A549 (cell line): ENCODE data around the gene CLIP1. TPM values are rescaled to one million over a fixed set of nuclear protein-coding genes. Genes with fewer than 3 reads are reported as not detected.
A peak's percentile ranks its signal among the peaks of the same experiment; 100 is the strongest.

Experiments
- ATAC-seq, 2 experiments: fragments of 200-7000 bp in 1 of 2; fragments of >200 bp in 1 of 2; cut with Nextera tagmentation in 1 of 2; cut with Tn5 transposase in 1 of 2; 3 replicates each; pipeline versions ENCODE4 v1.8.0 to v1.9.1; 2018 to 2020; ENCODE audit warnings: mild to moderate bottlenecking in 1 of 2, moderate library complexity in 1 of 2
- CTCF ChIA-PET: fragments of 300-600 bp; sonication (Branson Sonifier 250); formaldehyde crosslinking; extraction: SDS; loops from one replicate; lab custom pipeline; 2021; ENCODE audit warnings: antibody characterized with exemption, inconsistent platforms; lab: Yijun Ruan, JAX
- POLR2A ChIA-PET: fragments of 350-600 bp; formaldehyde crosslinking; extraction: SDS; loops from one replicate; lab custom pipeline; 2021; ENCODE audit warnings: antibody characterized with exemption, inconsistent platforms; lab: Yijun Ruan, JAX
- DNase-seq, 2 experiments: peaks; one replicate each; pipeline versions ENCODE4 v3.0.0 to v3.0.0-alpha.2; 2011 to 2016; ENCODE audit warnings: low read depth in 1 of 2, low spot score in 1 of 2
- FAIRE-seq: peaks from 2 replicates; lab custom pipeline; 2011; peaks lifted over from hg19 to GRCh38; lab: Jason Lieb, UNC
- H3K27ac ChIP-seq, 2 experiments: fragments of >200 bp; sonication (Bioruptor Twin); formaldehyde crosslinking; 3 replicates each; pipeline ENCODE4 v1.5.1; 2016 to 2017
- H3K4me1 ChIP-seq: fragments of >200 bp; sonication (Bioruptor Twin); formaldehyde crosslinking; 3 replicates; pipeline ENCODE4 v1.6.1; 2016
- H3K4me2 ChIP-seq: fragments of >200 bp; sonication (Bioruptor Twin); formaldehyde crosslinking; 3 replicates; pipeline ENCODE4 v1.6.1; 2016
- H3K4me3 ChIP-seq: fragments of >200 bp; sonication (Bioruptor Twin); formaldehyde crosslinking; 3 replicates; pipeline ENCODE4 v1.5.1; 2016
- H3K9me3 ChIP-seq: fragments of >200 bp; sonication (Bioruptor Twin); formaldehyde crosslinking; 3 replicates; pipeline ENCODE4 v1.6.1; 2016
- EHF ChIP-seq: fragments of 250-450 bp; sonication (Bioruptor Pico); IDR thresholded peaks from 2 replicates; pipeline ENCODE4 v1.5.0; 2020; ENCODE audit warnings: mild to moderate bottlenecking
- EHMT2 ChIP-seq: fragments of 200-600 bp; sonication (generic); IDR thresholded peaks from 2 replicates; pipeline ENCODE4 v1.6.1; 2016; ENCODE audit warnings: antibody characterized with exemption, low read depth, mild to moderate bottlenecking, moderate library complexity
- ESRRA ChIP-seq: fragments of 150-350 bp; IDR thresholded peaks from 2 replicates; pipeline ENCODE4 v1.6.1; 2014; ENCODE audit warnings: mild to moderate bottlenecking, low read length, borderline replicate concordance
- FOXS1 ChIP-seq: fragments of 250-450 bp; sonication (Bioruptor Pico); IDR thresholded peaks from 2 replicates; pipeline ENCODE4 v1.5.0; 2020; ENCODE audit warnings: mild to moderate bottlenecking, moderate library complexity
- GATA3 ChIP-seq: IDR thresholded peaks from 2 replicates; pipeline ENCODE4 v1.6.1; 2012; ENCODE audit warnings: borderline replicate concordance
- HDAC2 ChIP-seq: fragments of 200-600 bp; sonication (generic); IDR thresholded peaks from 2 replicates; pipeline ENCODE4 v1.6.1; 2016
- HEYL ChIP-seq: fragments of 250-450 bp; sonication (Bioruptor Pico); IDR thresholded peaks from 2 replicates; pipeline ENCODE4 v1.8.0; 2021; ENCODE audit warnings: mild to moderate bottlenecking, moderate library complexity
- JUN ChIP-seq, 2 experiments: fragments of >200 bp; sonication (Bioruptor Twin); formaldehyde crosslinking; IDR thresholded peaks; 2 replicates in 1 of 2; 3 replicates in 1 of 2; pipeline ENCODE4 v1.6.1; 2016 to 2017
- NPAS2 ChIP-seq: fragments of 250-450 bp; sonication (Bioruptor Pico); IDR thresholded peaks from 2 replicates; pipeline ENCODE4 v1.8.0; 2022; ENCODE audit warnings: mild to moderate bottlenecking, moderate library complexity, borderline replicate concordance
- NR3C1 ChIP-seq: fragments of >200 bp; sonication (Bioruptor Twin); formaldehyde crosslinking; IDR thresholded peaks from 3 replicates; pipeline ENCODE4 v1.6.1; 2017
- PHF8 ChIP-seq: fragments of 200-600 bp; sonication (generic); IDR thresholded peaks from 2 replicates; pipeline ENCODE4 v1.6.1; 2016; ENCODE audit warnings: low read depth, mild to moderate bottlenecking, antibody characterized with exemption, moderate library complexity, borderline replicate concordance
- POLR2AphosphoS2 ChIP-seq: conservative IDR thresholded peaks from 2 replicates; pipeline ENCODE4 v1.6.1; 2012; ENCODE audit warnings: low read length, improper control_type of control experiment, inconsistent platforms
- RARB ChIP-seq: fragments of 250-450 bp; sonication (Bioruptor Pico); IDR thresholded peaks from 2 replicates; pipeline ENCODE4 v1.8.0; 2021; ENCODE audit warnings: mild to moderate bottlenecking, moderate library complexity
- RFX5 ChIP-seq: fragments of 450-650 bp; IDR thresholded peaks from 2 replicates; pipeline ENCODE4 v1.7.1; 2014; ENCODE audit warnings: antibody characterized with exemption, mild to moderate bottlenecking, moderate library complexity
- SMC3 ChIP-seq: fragments of >200 bp; sonication (Bioruptor Twin); formaldehyde crosslinking; IDR thresholded peaks from 3 replicates; pipeline ENCODE4 v1.6.1; 2018; ENCODE audit warnings: inconsistent platforms
- ZC3H11A ChIP-seq: fragments of 450-650 bp; IDR thresholded peaks from 2 replicates; pipeline ENCODE4 v1.6.1; 2014; ENCODE audit warnings: antibody characterized with exemption, mild to moderate bottlenecking
- WGBS: methylation state at CpG from one replicate; pipeline ENCODE4 v1.1.6; 2017; ENCODE audit errors: missing lambda C conversion rate; 5-methylcytosine and 5-hydroxymethylcytosine counted together
- polyA plus RNA-seq, 4 experiments: library from polyadenylated mRNA; depleted of rRNA in 3 of 4; stranded (reverse); fragments of >200 nt; fragmentation: RNase III in 1 of 4; extraction: RNeasy Plus Mini Kit Qiagen cat#74134 plus additional on column Dnase treatment in 1 of 4; gene quantifications; 2 replicates in 3 of 4; 3 replicates in 1 of 4; pipeline ENCODE4 v1.2.3, GENCODE V29; 2011 to 2017
- TF ChIP-seq, protein P1 (sequence below): fragments of >200 bp; sonication (Bioruptor Twin); formaldehyde crosslinking; IDR thresholded peaks from 3 replicates; pipeline ENCODE4 v1.6.1; 2016
- TF ChIP-seq, protein P2 (sequence below): IDR thresholded peaks from 2 replicates; pipeline ENCODE4 v1.6.1; 2012
- TF ChIP-seq, protein P3 (sequence below): IDR thresholded peaks from 2 replicates; pipeline ENCODE4 v1.6.1; 2012
- TF ChIP-seq, protein P4 (sequence below): fragments of >200 bp; sonication (Bioruptor Twin); formaldehyde crosslinking; IDR thresholded peaks from 3 replicates; pipeline ENCODE4 v1.5.1; 2016

Gene CLIP1
- polyA plus RNA-seq, 2 of the 4 experiments (the other 2 are of a cell fraction), result 43.0 to 133 TPM

DNA sequence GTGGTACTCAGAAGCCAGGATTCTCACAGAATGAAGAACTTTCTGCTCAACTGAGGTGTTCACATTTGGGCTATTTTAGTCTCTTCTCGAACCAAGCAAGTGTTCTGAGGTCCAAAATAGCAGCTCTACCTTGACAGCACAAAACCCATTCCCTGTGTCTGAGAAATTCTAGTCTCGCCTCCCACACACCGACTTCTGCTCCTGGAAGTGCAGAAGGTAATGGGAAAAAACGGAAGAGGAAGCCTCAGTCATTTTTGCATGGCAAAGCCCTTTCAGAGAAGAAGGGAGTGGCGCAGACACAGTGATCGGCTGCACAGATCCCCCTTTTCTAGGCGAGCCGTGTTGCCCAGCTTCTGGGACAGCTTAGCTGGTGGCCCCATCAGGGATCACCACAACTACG lies 125.0 kb downstream of the CLIP1 start:
- ChIA-PET POLR2A (no interaction called here), CTCF (interaction anchor here (0.6 to 2.0 kb wide), 5 partner anchors 19 to 401 kb away, joined by 3 to 5 read pairs (median 4); no protein-coding TSS in a partner anchor)
- H3K4me1 ChIP-seq, result no peaks in the 10 kb centered on the region
- DNase-seq (no peak), ATAC-seq (no peak), FAIRE-seq (no peak)
- no peak overlapping the region for H3K4me2 ChIP-seq
- no peaks in the 10 kb centered on the region for H3K9me3 ChIP-seq
- H3K27ac ChIP-seq, result no peak overlapping the region
- H3K4me3 ChIP-seq, result no peak overlapping the region
- TF ChIP-seq RARB (CRISPR knock-in tag), result no peak
- no peak for TF ChIP-seq EHF (CRISPR knock-in tag)
- no peak for TF ChIP-seq EHMT2
- no peak for TF ChIP-seq FOXS1 (CRISPR knock-in tag)
- no peak for TF ChIP-seq ESRRA
- TF ChIP-seq PHF8, result no peak
- TF ChIP-seq, protein P1, sequence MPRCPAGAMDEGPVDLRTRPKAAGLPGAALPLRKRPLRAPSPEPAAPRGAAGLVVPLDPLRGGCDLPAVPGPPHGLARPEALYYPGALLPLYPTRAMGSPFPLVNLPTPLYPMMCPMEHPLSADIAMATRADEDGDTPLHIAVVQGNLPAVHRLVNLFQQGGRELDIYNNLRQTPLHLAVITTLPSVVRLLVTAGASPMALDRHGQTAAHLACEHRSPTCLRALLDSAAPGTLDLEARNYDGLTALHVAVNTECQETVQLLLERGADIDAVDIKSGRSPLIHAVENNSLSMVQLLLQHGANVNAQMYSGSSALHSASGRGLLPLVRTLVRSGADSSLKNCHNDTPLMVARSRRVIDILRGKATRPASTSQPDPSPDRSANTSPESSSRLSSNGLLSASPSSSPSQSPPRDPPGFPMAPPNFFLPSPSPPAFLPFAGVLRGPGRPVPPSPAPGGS, result no peak
- no peak for TF ChIP-seq JUN (IDR thresholded peaks at IDR 0.05)
- no peak for TF ChIP-seq NR3C1
- no peak for TF ChIP-seq POLR2AphosphoS2
- TF ChIP-seq, protein P2, sequence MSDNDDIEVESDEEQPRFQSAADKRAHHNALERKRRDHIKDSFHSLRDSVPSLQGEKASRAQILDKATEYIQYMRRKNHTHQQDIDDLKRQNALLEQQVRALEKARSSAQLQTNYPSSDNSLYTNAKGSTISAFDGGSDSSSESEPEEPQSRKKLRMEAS, result no peak
- TF ChIP-seq GATA3, result no peak
- no peak for TF ChIP-seq HEYL (CRISPR knock-in tag)
- TF ChIP-seq, protein P3, sequence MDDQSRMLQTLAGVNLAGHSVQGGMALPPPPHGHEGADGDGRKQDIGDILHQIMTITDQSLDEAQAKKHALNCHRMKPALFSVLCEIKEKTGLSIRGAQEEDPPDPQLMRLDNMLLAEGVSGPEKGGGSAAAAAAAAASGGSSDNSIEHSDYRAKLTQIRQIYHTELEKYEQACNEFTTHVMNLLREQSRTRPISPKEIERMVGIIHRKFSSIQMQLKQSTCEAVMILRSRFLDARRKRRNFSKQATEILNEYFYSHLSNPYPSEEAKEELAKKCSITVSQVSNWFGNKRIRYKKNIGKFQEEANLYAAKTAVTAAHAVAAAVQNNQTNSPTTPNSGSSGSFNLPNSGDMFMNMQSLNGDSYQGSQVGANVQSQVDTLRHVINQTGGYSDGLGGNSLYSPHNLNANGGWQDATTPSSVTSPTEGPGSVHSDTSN, result no peak
- TF ChIP-seq, protein P4, sequence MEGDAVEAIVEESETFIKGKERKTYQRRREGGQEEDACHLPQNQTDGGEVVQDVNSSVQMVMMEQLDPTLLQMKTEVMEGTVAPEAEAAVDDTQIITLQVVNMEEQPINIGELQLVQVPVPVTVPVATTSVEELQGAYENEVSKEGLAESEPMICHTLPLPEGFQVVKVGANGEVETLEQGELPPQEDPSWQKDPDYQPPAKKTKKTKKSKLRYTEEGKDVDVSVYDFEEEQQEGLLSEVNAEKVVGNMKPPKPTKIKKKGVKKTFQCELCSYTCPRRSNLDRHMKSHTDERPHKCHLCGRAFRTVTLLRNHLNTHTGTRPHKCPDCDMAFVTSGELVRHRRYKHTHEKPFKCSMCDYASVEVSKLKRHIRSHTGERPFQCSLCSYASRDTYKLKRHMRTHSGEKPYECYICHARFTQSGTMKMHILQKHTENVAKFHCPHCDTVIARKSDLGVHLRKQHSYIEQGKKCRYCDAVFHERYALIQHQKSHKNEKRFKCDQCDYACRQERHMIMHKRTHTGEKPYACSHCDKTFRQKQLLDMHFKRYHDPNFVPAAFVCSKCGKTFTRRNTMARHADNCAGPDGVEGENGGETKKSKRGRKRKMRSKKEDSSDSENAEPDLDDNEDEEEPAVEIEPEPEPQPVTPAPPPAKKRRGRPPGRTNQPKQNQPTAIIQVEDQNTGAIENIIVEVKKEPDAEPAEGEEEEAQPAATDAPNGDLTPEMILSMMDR, result no peak
- TF ChIP-seq NPAS2 (CRISPR knock-in tag), result no peak
- no peak for TF ChIP-seq RFX5
- no peak for TF ChIP-seq ZC3H11A
- no peak for TF ChIP-seq SMC3
- WGBS, result 92% methylated on average over 9 of the region's 9 CpGs

DNA sequence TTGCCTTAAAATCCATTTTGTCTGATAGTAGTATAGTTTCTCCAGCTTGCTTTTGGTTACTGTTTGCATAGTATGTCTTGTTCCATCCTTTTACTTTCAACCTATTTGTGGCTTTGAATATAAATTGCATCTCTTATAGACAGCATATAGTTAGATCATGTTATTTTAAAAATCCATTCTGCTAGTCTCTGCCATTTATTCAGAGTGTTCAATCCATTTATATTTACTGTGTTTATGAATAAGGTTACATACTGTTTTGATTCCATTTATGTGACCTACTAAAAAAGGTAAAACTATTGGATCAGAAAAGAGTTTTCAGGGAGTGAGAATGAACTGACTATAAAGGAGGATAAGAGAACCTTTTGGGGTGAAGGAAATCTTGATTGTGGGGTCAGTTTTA lies 126.6 kb downstream of the CLIP1 start:
- H3K4me1 ChIP-seq, result no peaks in the 10 kb centered on the region
- POLR2A ChIA-PET, result interaction anchor here (0.7 kb wide), 1 partner anchor 70 kb away, joined by 3 read pairs; the partner anchor contains the start of gene DIABLO
- ATAC-seq, result no peak
- CTCF ChIA-PET, result no interaction called here
- H3K9me3 ChIP-seq, result no peaks in the 10 kb centered on the region
- no peak overlapping the region for H3K27ac ChIP-seq
- H3K4me3 ChIP-seq, result no peak overlapping the region
- no peak for DNase-seq
- peak; percentile 18 for FAIRE-seq
- TF ChIP-seq, protein P3, result no peak
- H3K4me2 ChIP-seq, result no peak overlapping the region

DNA sequence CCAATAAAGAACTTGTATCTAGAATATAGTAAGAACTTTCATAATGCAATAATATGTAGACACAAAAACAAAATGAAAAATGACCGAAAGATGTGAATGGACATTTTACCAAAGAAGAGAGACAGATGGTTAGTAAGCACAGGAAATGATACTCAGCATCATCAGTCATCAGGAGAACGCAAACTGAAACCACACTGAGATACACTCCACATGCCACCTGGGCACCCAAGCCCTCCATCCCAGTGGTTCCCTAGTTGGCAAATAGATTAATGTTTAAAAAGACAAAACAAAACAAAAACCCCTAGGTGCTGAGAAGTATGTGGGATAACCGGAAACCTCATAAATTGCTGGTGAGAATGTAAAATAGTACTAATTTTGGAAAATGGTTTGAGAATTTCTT lies 129.4 kb downstream of the CLIP1 start:
- ATAC-seq (no peak), DNase-seq (no peak), FAIRE-seq (no peak)
- WGBS, result 88% methylated on average over 3 of the region's 3 CpGs
- Histone ChIP-seq H3K4me2 (no peak overlapping the region), H3K4me3 (no peak overlapping the region), H3K9me3 (no peaks in the 10 kb centered on the region), H3K4me1 (no peaks in the 10 kb centered on the region), H3K27ac (no peak overlapping the region)
- ChIA-PET POLR2A (no interaction called here), CTCF (interaction anchor here (1.2 kb wide), 1 partner anchor 35 kb away, joined by 3 read pairs; no protein-coding TSS in a partner anchor)
- TF ChIP-seq HDAC2, result no peak
